T-cell (primary cell): ENCODE results near the gene ASB13. TPM values are rescaled to one million over a fixed set of nuclear protein-coding genes. Genes with fewer than 3 reads are reported as not detected.
A peak's percentile ranks its signal among the peaks of the same experiment; 100 is the strongest.

Source experiments
- ATAC-seq, 4 experiments: fragments of 200-7000 bp in 3 of 4; fragments of 150-1000 bp in 1 of 4; cut with Tn5 transposase; replicated peaks in 1 of 4; 1 replicate in 3 of 4; 2 replicates in 1 of 4; pipeline ENCODE4 v1.10.0; 2021; ENCODE audit warnings: moderate library complexity in 3 of 4, mild to moderate bottlenecking in 2 of 4, moderate number of reproducible peaks in 1 of 4
- CTCF ChIA-PET, 2 donors: fragments of 300-600 bp; sonication (Branson Sonifier 250); formaldehyde crosslinking; loops; one replicate each; lab custom pipeline; 2022; ENCODE audit warnings: antibody characterized with exemption in 2 of 2; lab: Charles Lee
- POLR2A ChIA-PET, 2 donors: fragments of 300-600 bp; sonication (Branson Sonifier 250); formaldehyde crosslinking; loops; one replicate each; lab custom pipeline; 2022; ENCODE audit warnings: antibody characterized with exemption in 2 of 2; lab: Charles Lee
- DNase-seq, 35 experiments: peaks; one replicate each; pipeline versions ENCODE4 v3.0.0 to v3.0.0-alpha.2; 2013 to 2023
- H3K27ac ChIP-seq: one replicate; pipeline ENCODE4 v1.5.1; 2013; ENCODE audit warnings: low read length
- H3K27me3 ChIP-seq, 2 experiments: replicated peaks in 1 of 2; 1 replicate in 1 of 2; 2 replicates in 1 of 2; pipeline versions ENCODE4 v1.6.1 to v1.7.0; 2013; ENCODE audit warnings: low read length in 1 of 2, mixed read lengths in 1 of 2; ENCODE audit not compliant: control insufficient read depth in 2 of 2, insufficient read depth in 2 of 2; ENCODE audit errors: extremely low read depth in 1 of 2
- H3K36me3 ChIP-seq, 2 donors: 1 replicate in 1 of 2; 2 replicates in 1 of 2; pipeline versions ENCODE4 v1.6.1 to v1.7.0; 2013; ENCODE audit warnings: low read length in 1 of 2; ENCODE audit not compliant: control insufficient read depth in 2 of 2, insufficient read depth in 1 of 2; ENCODE audit errors: extremely low read depth in 1 of 2
- H3K4me1 ChIP-seq, 2 experiments: 1 replicate in 1 of 2; 2 replicates in 1 of 2; pipeline versions ENCODE4 v1.6.1 to v1.7.0; 2013; ENCODE audit warnings: low read length in 2 of 2, mixed read lengths in 1 of 2; ENCODE audit not compliant: insufficient read depth in 2 of 2, control insufficient read depth in 1 of 2; ENCODE audit errors: extremely low read depth in 1 of 2
- H3K4me3 ChIP-seq, 2 donors: 1 replicate in 1 of 2; 2 replicates in 1 of 2; pipeline versions ENCODE4 v1.5.1 to v1.7.0; 2013; ENCODE audit warnings: mild to moderate bottlenecking in 2 of 2, low read length in 1 of 2, moderate library complexity in 1 of 2; ENCODE audit not compliant: control insufficient read depth in 1 of 2; ENCODE audit errors: extremely low read depth in 1 of 2
- H3K9me3 ChIP-seq: 2 replicates; pipeline ENCODE4 v1.7.0; 2013
- H3K27ac Mint-ChIP-seq, 2 donors: one replicate each; pipeline ENCODE4 v1.8.0; 2020 to 2021; ENCODE audit warnings: mild to moderate bottlenecking in 2 of 2, mixed read lengths in 2 of 2
- H3K27me3 Mint-ChIP-seq, 2 donors: one replicate each; pipeline ENCODE4 v1.8.0; 2021 to 2022; ENCODE audit warnings: mixed read lengths in 2 of 2
- H3K36me3 Mint-ChIP-seq: one replicate; pipeline ENCODE4 v1.8.0; 2021; ENCODE audit warnings: mixed read lengths
- H3K4me1 Mint-ChIP-seq, 3 donors: one replicate each; pipeline ENCODE4 v1.8.0; 2020 to 2022; ENCODE audit warnings: mixed read lengths in 3 of 3, mild to moderate bottlenecking in 1 of 3
- H3K4me3 Mint-ChIP-seq, 3 donors: one replicate each; pipeline ENCODE4 v1.8.0; 2020 to 2022; ENCODE audit warnings: mild to moderate bottlenecking in 3 of 3, mixed read lengths in 3 of 3, moderate library complexity in 3 of 3
- H3K9me3 Mint-ChIP-seq, 3 donors: one replicate each; pipeline ENCODE4 v1.8.0; 2020 to 2022; ENCODE audit warnings: mixed read lengths in 3 of 3
- WGBS: methylation state at CpG from one replicate; pipeline ENCODE4 v1.1.5; 2013; ENCODE audit warnings: missing lambda C conversion rate; ENCODE audit not compliant: insufficient coverage; 5-methylcytosine and 5-hydroxymethylcytosine counted together
- total RNA-seq, 35 experiments: library from RNA in 6 of 35; stranded (reverse) in 6 of 35; fragments of 120-200 nt in 1 of 35; gene quantifications; one replicate each; pipeline versions ENCODE4 v1.2.1 to v1.2.4 and lab custom pipeline; 2013 to 2026

The ASB13 gene
- total RNA-seq, 5 donors from 2014 or later (not counting 1 experiment from before 2014, with no cell fraction given): 9.4 to 22.8 (median 14.1) TPM

GRCh38 chr10:5609952-5610616 lies 56.3 kb downstream of the ASB13 start:
- WGBS: 84% methylated on average over 8 of the region's 11 CpGs
- no peaks in the 10 kb centered on the region for H3K4me1 Mint-ChIP-seq
- Histone ChIP-seq H3K4me1 (no peaks in the 10 kb centered on the region), H3K36me3 (no peaks in the 10 kb centered on the region), H3K9me3 (no peaks in the 10 kb centered on the region), H3K27ac (no peak overlapping the region), H3K27me3 (peaks cover 0 to 22% of the 10 kb centered on the region in 2 experiments), H3K4me3 (no peak overlapping the region)
- H3K4me3 Mint-ChIP-seq: no peak overlapping the region
- no peaks in the 10 kb centered on the region for H3K36me3 Mint-ChIP-seq
- POLR2A ChIA-PET: no interaction called here
- DNase-seq (no peak), ATAC-seq (no peak)
- peak overlapping the region in 1 of 2 donors; percentile 8 for H3K27ac Mint-ChIP-seq
- peaks cover 0 to 12% of the 10 kb centered on the region in 2 donors for H3K27me3 Mint-ChIP-seq
- CTCF ChIA-PET: no interaction called here
- no peaks in the 10 kb centered on the region for H3K9me3 Mint-ChIP-seq

GRCh38 chr10:5608608-5609220 lies 57.7 kb downstream of the ASB13 start:
- no peak overlapping the region for H3K4me3 ChIP-seq
- ChIA-PET CTCF (interaction anchor here in 1 of 2 donors (0.6 to 0.7 kb wide), 2 partner anchors 18 to 28 kb away, joined by 3 to 4 read pairs; no protein-coding TSS in a partner anchor), POLR2A (no interaction called here)
- 93% methylated on average over 9 of the region's 12 CpGs for WGBS
- ATAC-seq: no peak
- DNase-seq: no peak
- no peak overlapping the region for H3K27ac ChIP-seq
- Mint-ChIP-seq H3K36me3 (no peaks in the 10 kb centered on the region), H3K27ac (no peak overlapping the region), H3K4me3 (no peak overlapping the region), H3K27me3 (peaks cover 0 to 12% of the 10 kb centered on the region in 2 donors), H3K9me3 (no peaks in the 10 kb centered on the region), H3K4me1 (peaks cover 0 to 5% (median 0%) of the 10 kb centered on the region in 3 donors)
- no peaks in the 10 kb centered on the region for H3K9me3 ChIP-seq
- H3K4me1 ChIP-seq: no peaks in the 10 kb centered on the region
- peaks cover 0 to 22% of the 10 kb centered on the region in 2 experiments for H3K27me3 ChIP-seq
- H3K36me3 ChIP-seq: no peaks in the 10 kb centered on the region

DNA sequence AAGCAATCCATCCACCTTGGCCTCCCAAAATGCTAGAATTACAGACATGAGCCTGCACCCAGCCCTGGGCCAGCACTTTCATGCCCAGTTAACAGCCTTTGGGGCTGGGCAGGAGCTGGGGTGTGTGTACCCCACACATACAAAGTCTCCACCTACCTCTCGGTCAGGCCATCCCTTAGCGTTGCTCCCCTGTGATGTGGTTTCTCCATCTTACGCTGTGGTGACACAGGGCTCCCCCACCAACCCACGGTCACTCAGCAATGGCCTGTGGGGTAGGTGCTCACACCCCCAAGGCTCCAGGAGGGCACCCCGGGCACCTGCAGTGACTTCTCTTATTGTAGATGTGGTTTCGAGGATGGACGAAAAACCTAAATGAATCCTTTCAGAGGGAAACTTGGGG lies 58.8 kb downstream of the ASB13 start:
- no peak overlapping the region for H3K27ac ChIP-seq
- H3K4me1 ChIP-seq: no peaks in the 10 kb centered on the region
- no peak overlapping the region for H3K4me3 ChIP-seq
- H3K27ac Mint-ChIP-seq: no peak overlapping the region
- no peak overlapping the region for H3K4me3 Mint-ChIP-seq
- peaks cover 0 to 3% (median 0%) of the 10 kb centered on the region in 3 donors for H3K9me3 Mint-ChIP-seq
- H3K27me3 Mint-ChIP-seq: peaks cover 0 to 10% of the 10 kb centered on the region in 2 donors
- H3K9me3 ChIP-seq: no peaks in the 10 kb centered on the region
- no peaks in the 10 kb centered on the region for H3K36me3 ChIP-seq
- H3K27me3 ChIP-seq: peaks cover 0 to 21% of the 10 kb centered on the region in 2 experiments
- DNase-seq: no peak
- ChIA-PET POLR2A (no interaction called here), CTCF (no interaction called here)
- peaks cover 0 to 5% (median 0%) of the 10 kb centered on the region in 3 donors for H3K4me1 Mint-ChIP-seq
- WGBS: 25% methylated on average over 2 of the region's 7 CpGs
- no peak for ATAC-seq
- H3K36me3 Mint-ChIP-seq: no peaks in the 10 kb centered on the region

DNA sequence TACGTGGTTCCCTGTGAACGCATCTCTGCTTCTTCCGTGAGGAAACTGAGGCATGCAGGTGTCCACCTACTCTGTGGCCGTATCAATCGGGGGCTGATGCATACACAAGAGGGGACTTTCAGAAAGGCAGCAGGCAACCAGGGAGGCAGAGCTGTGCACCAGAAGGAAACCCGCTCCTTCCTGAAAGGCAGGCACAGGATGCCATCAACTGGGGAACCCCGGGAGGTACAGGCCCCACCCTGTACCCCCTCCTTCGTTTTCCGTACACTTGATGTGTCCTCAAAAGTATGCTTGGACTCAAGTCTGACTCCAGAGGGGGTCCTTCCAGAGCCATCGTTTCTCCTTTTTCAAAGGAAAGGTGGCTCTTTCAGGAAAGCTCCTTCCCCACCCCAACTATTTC lies 59.5 kb downstream of the ASB13 start:
- H3K9me3 ChIP-seq: no peaks in the 10 kb centered on the region
- peaks cover 0 to 21% of the 10 kb centered on the region in 2 experiments for H3K27me3 ChIP-seq
- Mint-ChIP-seq H3K27me3 (peaks cover 0 to 10% of the 10 kb centered on the region in 2 donors), H3K9me3 (peaks cover 0 to 3% (median 0%) of the 10 kb centered on the region in 3 donors), H3K4me1 (peaks cover 0 to 5% (median 0%) of the 10 kb centered on the region in 3 donors), H3K36me3 (no peaks in the 10 kb centered on the region), H3K4me3 (no peak overlapping the region), H3K27ac (no peak overlapping the region)
- ATAC-seq (peak; percentile 44 to 78 (median 64)), DNase-seq (peak in 11 of 35 experiments; percentile 4 to 31 (median 21))
- ChIA-PET CTCF (interaction anchor here in 1 of 2 donors (0.7 kb wide), 1 partner anchor 165 kb away, joined by 3 read pairs; no protein-coding TSS in a partner anchor), POLR2A (no interaction called here)
- no peak overlapping the region for H3K27ac ChIP-seq
- no peaks in the 10 kb centered on the region for H3K36me3 ChIP-seq
- WGBS: 57% methylated on average over 9 of the region's 10 CpGs
- H3K4me1 ChIP-seq: no peaks in the 10 kb centered on the region
- H3K4me3 ChIP-seq: no peak overlapping the region

GRCh38 chr10:5606321-5606720 lies 60.1 kb downstream of the ASB13 start:
- ATAC-seq (no peak), DNase-seq (no peak)
- 83% methylated on average over 5 of the region's 8 CpGs for WGBS
- H3K27me3 Mint-ChIP-seq: peaks cover 0 to 10% of the 10 kb centered on the region in 2 donors
- no peak overlapping the region for H3K27ac ChIP-seq
- H3K4me3 Mint-ChIP-seq: no peak overlapping the region
- H3K4me3 ChIP-seq: no peak overlapping the region
- no peaks in the 10 kb centered on the region for H3K36me3 ChIP-seq
- ChIA-PET CTCF (interaction anchor here in 1 of 2 donors (0.7 kb wide), 1 partner anchor 164 kb away, joined by 3 read pairs; no protein-coding TSS in a partner anchor), POLR2A (no interaction called here)
- no peak overlapping the region for H3K27ac Mint-ChIP-seq
- H3K4me1 Mint-ChIP-seq: peaks cover 0 to 5% (median 0%) of the 10 kb centered on the region in 3 donors
- H3K9me3 ChIP-seq: no peaks in the 10 kb centered on the region
- no peaks in the 10 kb centered on the region for H3K36me3 Mint-ChIP-seq
- H3K4me1 ChIP-seq: no peaks in the 10 kb centered on the region
- H3K27me3 ChIP-seq: peaks cover 0 to 21% of the 10 kb centered on the region in 2 experiments
- peaks cover 0 to 3% (median 0%) of the 10 kb centered on the region in 3 donors for H3K9me3 Mint-ChIP-seq

- H3K4me3 Mint-ChIP-seq: no peak overlapping the region
- H3K27me3 Mint-ChIP-seq: peaks cover 0 to 10% of the 10 kb centered on the region in 2 donors
These were observed 61.4 kb downstream of the ASB13 start for GRCh38 chr10:5604961-5605360.

More at GRCh38 chr10:5604961-5605360, 61.4 kb downstream of the ASB13 start:
- DNase-seq: no peak
- CTCF ChIA-PET: interaction anchor here in 1 of 2 donors (1.1 kb wide), 1 partner anchor 163 kb away, joined by 4 read pairs; no protein-coding TSS in a partner anchor
- POLR2A ChIA-PET: no interaction called here
- Histone ChIP-seq H3K36me3 (no peaks in the 10 kb centered on the region), H3K4me3 (no peak overlapping the region), H3K27ac (no peak overlapping the region), H3K9me3 (no peaks in the 10 kb centered on the region), H3K27me3 (peaks cover 0 to 21% of the 10 kb centered on the region in 2 experiments), H3K4me1 (no peaks in the 10 kb centered on the region)
- 88% methylated on average over 5 of the region's 7 CpGs for WGBS
- H3K36me3 Mint-ChIP-seq: no peaks in the 10 kb centered on the region
- ATAC-seq: no peak
- H3K4me1 Mint-ChIP-seq: peaks cover 0 to 5% (median 0%) of the 10 kb centered on the region in 3 donors
- H3K27ac Mint-ChIP-seq: no peak overlapping the region
- H3K9me3 Mint-ChIP-seq: peaks cover 0 to 3% (median 0%) of the 10 kb centered on the region in 3 donors
